GM12875 (cell line): ENCODE measurements around the gene SENP6.

Experiments used
- H3K4me3 ChIP-seq: one replicate; pipeline ENCODE4 v1.5.1; 2011; ENCODE audit warnings: low read depth, low read length, control low read depth
- TF ChIP-seq, protein P1 (sequence below): IDR thresholded peaks from 2 replicates; pipeline ENCODE4 v1.5.1; 2011; ENCODE audit warnings: low read depth, mild to moderate bottlenecking, control low read depth, inconsistent platforms, low read length, moderate library complexity, borderline replicate concordance; ENCODE audit not compliant: insufficient read depth

Gene SENP6

DNA sequence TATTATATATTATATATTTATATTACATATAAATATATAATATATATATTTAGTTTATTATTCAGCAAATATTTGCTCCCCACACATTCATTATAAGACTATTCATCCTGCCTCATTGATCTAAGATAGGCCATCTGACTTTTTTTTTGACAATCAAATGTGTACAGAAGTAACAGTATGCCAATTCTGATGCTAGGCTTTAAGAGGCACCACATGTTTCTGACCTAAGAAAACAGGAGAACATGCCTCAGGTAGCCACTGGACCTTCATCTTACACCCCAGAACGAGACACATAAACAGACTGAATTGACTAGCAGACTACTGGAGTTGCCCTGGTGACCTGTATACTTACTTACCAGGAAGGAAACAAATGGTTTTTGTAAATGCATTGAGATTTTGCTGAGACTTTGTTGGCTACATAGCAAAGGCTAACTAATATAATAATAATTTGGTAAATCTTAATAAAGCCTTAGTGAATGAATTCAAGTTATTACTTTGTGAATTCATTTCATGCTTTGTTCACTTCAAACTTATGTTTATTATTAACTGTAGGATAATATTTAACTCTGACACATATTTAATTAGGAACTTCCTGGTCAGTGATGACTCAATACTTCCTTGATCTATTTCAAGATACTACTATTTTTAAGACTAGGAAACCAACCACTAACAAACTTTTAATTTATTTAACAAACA lies 134.0 kb downstream of the SENP6 start:
- TF ChIP-seq, protein P1, sequence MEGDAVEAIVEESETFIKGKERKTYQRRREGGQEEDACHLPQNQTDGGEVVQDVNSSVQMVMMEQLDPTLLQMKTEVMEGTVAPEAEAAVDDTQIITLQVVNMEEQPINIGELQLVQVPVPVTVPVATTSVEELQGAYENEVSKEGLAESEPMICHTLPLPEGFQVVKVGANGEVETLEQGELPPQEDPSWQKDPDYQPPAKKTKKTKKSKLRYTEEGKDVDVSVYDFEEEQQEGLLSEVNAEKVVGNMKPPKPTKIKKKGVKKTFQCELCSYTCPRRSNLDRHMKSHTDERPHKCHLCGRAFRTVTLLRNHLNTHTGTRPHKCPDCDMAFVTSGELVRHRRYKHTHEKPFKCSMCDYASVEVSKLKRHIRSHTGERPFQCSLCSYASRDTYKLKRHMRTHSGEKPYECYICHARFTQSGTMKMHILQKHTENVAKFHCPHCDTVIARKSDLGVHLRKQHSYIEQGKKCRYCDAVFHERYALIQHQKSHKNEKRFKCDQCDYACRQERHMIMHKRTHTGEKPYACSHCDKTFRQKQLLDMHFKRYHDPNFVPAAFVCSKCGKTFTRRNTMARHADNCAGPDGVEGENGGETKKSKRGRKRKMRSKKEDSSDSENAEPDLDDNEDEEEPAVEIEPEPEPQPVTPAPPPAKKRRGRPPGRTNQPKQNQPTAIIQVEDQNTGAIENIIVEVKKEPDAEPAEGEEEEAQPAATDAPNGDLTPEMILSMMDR, result no peak
- no peak overlapping the region for H3K4me3 ChIP-seq

DNA sequence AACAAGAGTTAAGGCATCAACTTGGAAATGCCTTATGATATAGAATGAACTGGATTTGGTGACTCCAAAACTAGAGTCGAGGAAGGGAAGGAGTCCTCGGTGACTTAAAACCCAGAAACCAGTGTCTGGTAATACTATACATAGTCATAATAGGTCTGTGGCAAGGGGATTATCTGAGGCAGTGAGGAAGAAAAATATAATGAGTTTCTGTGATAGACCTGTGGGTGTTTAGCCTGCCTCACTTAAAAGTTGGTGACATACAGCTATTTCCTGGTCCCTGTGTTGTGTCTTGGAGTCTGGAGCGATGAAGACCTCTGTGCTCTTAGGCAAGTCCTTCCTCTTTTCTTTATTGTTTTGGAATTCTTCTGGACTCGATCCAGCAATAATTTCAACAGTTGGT lies 142.3 kb downstream of the SENP6 start:
- TF ChIP-seq, protein P1, result no peak
- no peak overlapping the region for H3K4me3 ChIP-seq

DNA sequence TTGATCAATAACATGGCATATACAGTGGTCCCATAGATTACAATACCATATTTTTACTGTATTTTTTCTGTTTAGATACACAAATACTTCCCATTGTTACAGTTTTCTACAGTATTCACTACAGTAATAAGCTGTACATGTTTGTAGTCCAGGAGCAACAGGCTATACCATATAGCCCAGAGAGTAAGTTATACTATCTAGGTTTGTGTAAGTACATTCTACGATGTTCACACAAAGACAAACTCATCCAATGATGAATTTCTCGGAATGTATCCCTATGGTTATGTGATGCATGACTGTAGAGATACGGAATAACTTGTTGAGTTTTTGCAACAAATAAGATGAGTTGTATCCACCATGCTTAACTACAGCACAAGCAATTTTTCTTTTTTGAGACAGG lies 143.7 kb downstream of the SENP6 start:
- H3K4me3 ChIP-seq, result no peak overlapping the region
- TF ChIP-seq, protein P1, result no peak

DNA sequence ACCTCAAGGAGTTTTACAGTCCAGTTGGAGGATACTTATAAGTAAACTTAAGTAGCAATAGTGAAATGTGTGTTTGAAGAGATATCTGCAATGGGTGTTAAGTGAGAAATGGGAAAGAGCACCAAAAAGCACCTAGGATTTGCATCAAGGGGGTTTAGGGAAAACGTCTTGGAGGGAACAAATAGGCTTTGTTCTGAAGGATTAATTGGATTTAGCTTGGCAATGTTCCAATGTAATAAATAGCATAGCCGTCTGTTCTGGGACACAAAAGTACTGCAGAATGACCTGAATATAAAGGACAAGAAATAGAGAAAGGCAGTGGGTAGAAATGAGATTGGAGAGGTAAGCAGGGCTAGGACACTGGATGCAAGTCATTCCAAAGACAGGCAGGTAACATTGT lies 144.5 kb downstream of the SENP6 start:
- TF ChIP-seq, protein P1, result no peak
- no peak overlapping the region for H3K4me3 ChIP-seq

DNA sequence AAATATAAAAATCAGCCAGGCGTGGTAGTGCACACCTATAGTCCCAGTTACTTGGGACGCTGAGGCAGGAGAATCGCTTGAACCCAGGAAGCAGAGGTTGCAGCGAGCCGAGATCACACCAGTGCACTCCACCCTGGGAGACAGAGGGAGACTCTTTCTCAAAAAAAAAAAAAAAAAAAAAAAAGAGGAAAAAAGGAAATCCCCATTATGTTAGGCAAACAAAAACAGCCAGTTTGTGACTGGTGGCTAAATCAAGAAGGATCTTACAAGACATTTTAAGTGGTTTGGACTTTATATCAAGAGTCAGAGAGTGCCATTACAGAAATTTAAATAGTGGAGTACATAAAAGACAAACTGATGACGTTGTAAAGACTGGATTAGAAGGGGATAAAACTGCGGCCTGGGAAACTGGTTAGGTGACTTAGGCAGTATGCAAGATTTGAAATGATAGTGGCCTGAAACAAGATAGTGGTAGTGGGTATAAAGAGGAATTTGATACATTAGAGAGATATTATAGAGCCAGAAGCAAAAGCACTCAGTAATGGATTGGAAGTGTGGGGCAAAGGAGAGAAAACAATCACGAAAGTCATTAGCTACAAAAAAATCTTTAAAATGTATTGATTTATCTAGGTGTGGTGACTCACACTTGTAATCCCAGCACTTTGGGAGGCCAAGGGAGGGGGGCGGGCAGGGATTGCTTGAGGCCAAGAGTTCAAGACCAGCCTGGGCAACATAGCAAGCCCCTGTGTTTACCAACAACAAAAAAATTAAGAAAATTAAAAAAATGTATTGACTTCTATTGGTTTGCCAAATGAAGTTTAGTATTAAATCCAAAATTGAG lies 145.7 kb downstream of the SENP6 start:
- no peak overlapping the region for H3K4me3 ChIP-seq

DNA sequence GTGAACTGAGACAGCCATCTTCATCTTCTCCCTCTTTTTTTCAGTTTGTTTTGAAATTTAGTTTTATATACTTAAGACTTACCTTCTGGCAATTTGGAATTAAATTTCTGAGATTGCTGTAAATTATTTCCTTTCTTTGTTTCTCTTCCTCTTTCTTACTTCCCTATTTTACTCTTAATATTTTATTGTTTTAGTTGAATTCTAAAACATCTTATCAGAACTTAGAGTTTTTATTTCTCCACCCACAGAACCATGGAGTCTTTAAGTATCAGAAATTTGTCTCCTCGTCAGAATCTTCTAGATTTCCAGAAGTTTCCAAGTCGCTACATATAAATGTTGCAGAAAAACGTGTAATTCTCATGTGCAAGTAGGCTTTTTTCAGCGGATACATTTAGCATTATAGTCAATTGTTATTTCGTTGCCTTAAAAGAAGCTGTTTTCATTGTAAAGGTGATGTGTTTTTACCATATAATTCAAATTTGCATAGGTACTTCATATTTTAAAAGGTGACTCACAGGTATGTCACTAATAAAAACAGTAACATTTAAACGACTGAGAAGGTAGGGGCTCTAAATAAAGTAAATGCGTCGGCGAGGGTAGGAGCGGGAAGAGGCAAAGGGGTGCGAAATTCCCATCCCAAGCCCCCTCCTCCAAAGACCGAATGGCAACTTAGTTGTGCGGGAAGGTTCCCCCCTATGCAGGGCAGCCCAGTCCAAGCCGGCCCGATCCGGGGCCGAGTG lies 146.5 kb downstream of the SENP6 start:
- TF ChIP-seq, protein P1, result no peak
- H3K4me3 ChIP-seq, result peak overlapping the region; percentile 53

More for the DNA sequence above, 145.7 kb downstream of the SENP6 start:
- TF ChIP-seq, protein P1, result no peak
